HepG2 (cell line): ENCODE data around the gene BOD1. TPM values are rescaled to one million over a fixed set of nuclear protein-coding genes. Genes with fewer than 3 reads are reported as not detected.

Source experiments
- FOXM1 ChIP-seq: sonication (generic); formaldehyde crosslinking; IDR thresholded peaks from 2 replicates; pipeline ENCODE4 v1.5.0; 2020; ENCODE audit warnings: missing genetic modification reagents
- HIVEP1 ChIP-seq: sonication (generic); formaldehyde crosslinking; IDR thresholded peaks from 2 replicates; pipeline ENCODE4 v1.4.0; 2020; ENCODE audit warnings: mild to moderate bottlenecking, missing genetic modification reagents
- MBD4 ChIP-seq: IDR thresholded peaks from 2 replicates; pipeline ENCODE4 v1.6.1; 2012; ENCODE audit warnings: low read length, inconsistent platforms, borderline replicate concordance
- MTA3 ChIP-seq: sonication (generic); formaldehyde crosslinking; IDR thresholded peaks from 2 replicates; pipeline ENCODE4 v1.4.0; 2020; ENCODE audit warnings: missing genetic modification reagents
- NCOA1 ChIP-seq: sonication (generic); formaldehyde crosslinking; IDR thresholded peaks from 2 replicates; pipeline ENCODE4 v1.9.0; 2021; ENCODE audit warnings: missing genetic modification reagents
- PAF1 ChIP-seq: IDR thresholded peaks from 2 replicates; pipeline ENCODE4 v1.6.1; 2016; ENCODE audit warnings: missing genetic modification reagents, missing compliant biosample characterization
- PHF21A ChIP-seq: sonication (generic); formaldehyde crosslinking; IDR thresholded peaks from 2 replicates; pipeline ENCODE4 v1.5.0; 2020; ENCODE audit warnings: mild to moderate bottlenecking, missing genetic modification reagents
- PITX1 ChIP-seq: sonication (generic); formaldehyde crosslinking; IDR thresholded peaks from 2 replicates; pipeline ENCODE4 v1.5.1; 2020; ENCODE audit warnings: mild to moderate bottlenecking, missing genetic modification reagents
- SMARCC2 ChIP-seq: fragments of 450-650 bp; IDR thresholded peaks from 2 replicates; pipeline ENCODE4 v1.6.1; 2017; ENCODE audit warnings: antibody characterized with exemption, mild to moderate bottlenecking
- ZIK1 ChIP-seq: sonication (generic); formaldehyde crosslinking; IDR thresholded peaks from 2 replicates; pipeline ENCODE4 v1.5.0; 2020; ENCODE audit warnings: mild to moderate bottlenecking, low read depth, missing genetic modification reagents, borderline replicate concordance
- ZNF780A ChIP-seq: sonication (generic); formaldehyde crosslinking; IDR thresholded peaks from 2 replicates; pipeline ENCODE4 v1.8.0; 2022; ENCODE audit warnings: mild to moderate bottlenecking, missing genetic modification reagents, moderate library complexity
- polyA plus RNA-seq, 8 experiments: library from polyadenylated mRNA; depleted of rRNA in 3 of 8; stranded (reverse) in 7 of 8; unstranded in 1 of 8; fragments of >200 nt; fragmentation: Illumina TruSeq in 4 of 8; extraction: Trizol in 4 of 8; gene quantifications; 2 replicates each; pipeline versions ENCODE4 v1.2.1 to v1.2.3, GENCODE V29; 2011 to 2016; ENCODE audit warnings: low read depth in 4 of 8, missing spikeins in 1 of 8, mixed read lengths in 1 of 8; ENCODE audit not compliant: insufficient read depth in 1 of 8
- total RNA-seq, 5 experiments: library from RNA; depleted of rRNA; stranded (reverse); fragments of >200 nt; fragmentation: Illumina TruSeq; extraction: Trizol; gene quantifications; 2 replicates each; pipeline ENCODE4 v1.2.3, GENCODE V29; 2016; ENCODE audit warnings: low read depth in 1 of 5
- TF ChIP-seq, protein P1 (sequence below): sonication (generic); formaldehyde crosslinking; IDR thresholded peaks from 2 replicates; pipeline ENCODE4 v1.5.0; 2020; ENCODE audit warnings: mild to moderate bottlenecking, missing genetic modification reagents
- TF ChIP-seq, protein P2 (sequence below): sonication (generic); formaldehyde crosslinking; IDR thresholded peaks from 2 replicates; pipeline ENCODE4 v1.4.0; 2020; ENCODE audit warnings: missing genetic modification reagents, borderline replicate concordance
- TF ChIP-seq, protein P3 (sequence below): IDR thresholded peaks from 2 replicates; pipeline ENCODE4 v1.4.0; 2020; ENCODE audit warnings: mild to moderate bottlenecking, missing genetic modification reagents
- TF ChIP-seq, protein P4 (sequence below): sonication (generic); formaldehyde crosslinking; IDR thresholded peaks from 2 replicates; pipeline ENCODE4 v1.4.0; 2020; ENCODE audit warnings: mild to moderate bottlenecking, missing genetic modification reagents
- TF ChIP-seq, protein P5 (sequence below): sonication (generic); formaldehyde crosslinking; IDR thresholded peaks from 2 replicates; pipeline ENCODE4 v1.5.0; 2020; ENCODE audit warnings: missing genetic modification reagents, mild to moderate bottlenecking, borderline replicate concordance
- TF ChIP-seq, protein P6 (sequence below), 2 experiments: sonication (generic) in 1 of 2; formaldehyde crosslinking in 1 of 2; IDR thresholded peaks; 2 replicates each; pipeline versions ENCODE4 v1.4.0 to v1.6.1; 2018 to 2020; ENCODE audit warnings: missing genetic modification reagents in 2 of 2, borderline replicate concordance in 1 of 2, low read depth in 1 of 2, mild to moderate bottlenecking in 1 of 2, missing biosample characterization in 1 of 2

BOD1 gene
- total and polyA plus RNA-seq, 2 of the 13 experiments (the other 11 are each of a cell fraction or from before 2014, with no cell fraction given), result 81.5 to 103 TPM

DNA sequence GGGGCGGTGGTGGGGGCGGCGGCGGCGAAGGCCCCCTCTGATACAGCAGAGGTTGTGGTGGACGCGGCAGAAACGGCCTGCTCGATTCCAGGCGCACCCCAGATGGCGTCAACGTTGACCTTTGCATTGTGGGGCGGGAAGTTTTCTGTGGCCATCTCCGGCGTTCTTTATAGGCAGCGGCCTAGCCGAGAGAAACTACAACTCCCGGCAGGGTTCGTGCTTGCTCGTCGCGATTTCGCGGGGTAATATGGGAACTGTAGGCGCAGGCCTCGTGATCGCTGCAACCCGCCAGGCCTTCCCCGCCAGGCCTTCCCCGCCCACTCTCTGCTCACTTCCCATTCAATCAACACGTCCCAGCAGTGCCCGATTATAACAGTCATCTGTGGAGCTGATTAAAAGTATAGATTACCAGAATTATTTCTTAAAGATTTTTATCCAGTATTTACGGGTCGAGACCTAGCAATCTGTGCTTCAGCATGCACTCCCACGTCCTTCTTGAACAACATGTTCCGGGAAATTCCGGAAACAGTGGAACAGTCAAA lies at the start of gene BOD1 (continued):
- TF ChIP-seq, protein P1, sequence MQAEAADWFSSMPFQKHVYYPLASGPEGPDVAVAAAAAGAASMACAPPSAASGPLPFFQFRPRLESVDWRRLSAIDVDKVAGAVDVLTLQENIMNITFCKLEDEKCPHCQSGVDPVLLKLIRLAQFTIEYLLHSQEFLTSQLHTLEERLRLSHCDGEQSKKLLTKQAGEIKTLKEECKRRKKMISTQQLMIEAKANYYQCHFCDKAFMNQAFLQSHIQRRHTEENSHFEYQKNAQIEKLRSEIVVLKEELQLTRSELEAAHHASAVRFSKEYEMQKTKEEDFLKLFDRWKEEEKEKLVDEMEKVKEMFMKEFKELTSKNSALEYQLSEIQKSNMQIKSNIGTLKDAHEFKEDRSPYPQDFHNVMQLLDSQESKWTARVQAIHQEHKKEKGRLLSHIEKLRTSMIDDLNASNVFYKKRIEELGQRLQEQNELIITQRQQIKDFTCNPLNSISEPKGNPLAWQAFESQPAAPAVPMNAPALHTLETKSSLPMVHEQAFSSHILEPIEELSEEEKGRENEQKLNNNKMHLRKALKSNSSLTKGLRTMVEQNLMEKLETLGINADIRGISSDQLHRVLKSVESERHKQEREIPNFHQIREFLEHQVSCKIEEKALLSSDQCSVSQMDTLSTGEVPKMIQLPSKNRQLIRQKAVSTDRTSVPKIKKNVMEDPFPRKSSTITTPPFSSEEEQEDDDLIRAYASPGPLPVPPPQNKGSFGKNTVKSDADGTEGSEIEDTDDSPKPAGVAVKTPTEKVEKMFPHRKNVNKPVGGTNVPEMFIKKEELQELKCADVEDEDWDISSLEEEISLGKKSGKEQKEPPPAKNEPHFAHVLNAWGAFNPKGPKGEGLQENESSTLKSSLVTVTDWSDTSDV (CRISPR knock-in tag), result no peak
- TF ChIP-seq PHF21A, result 0 out of 2 replicates have a peak, but pooled peaks have one; percentile 25
- no peak for TF ChIP-seq PAF1
- TF ChIP-seq, protein P2, sequence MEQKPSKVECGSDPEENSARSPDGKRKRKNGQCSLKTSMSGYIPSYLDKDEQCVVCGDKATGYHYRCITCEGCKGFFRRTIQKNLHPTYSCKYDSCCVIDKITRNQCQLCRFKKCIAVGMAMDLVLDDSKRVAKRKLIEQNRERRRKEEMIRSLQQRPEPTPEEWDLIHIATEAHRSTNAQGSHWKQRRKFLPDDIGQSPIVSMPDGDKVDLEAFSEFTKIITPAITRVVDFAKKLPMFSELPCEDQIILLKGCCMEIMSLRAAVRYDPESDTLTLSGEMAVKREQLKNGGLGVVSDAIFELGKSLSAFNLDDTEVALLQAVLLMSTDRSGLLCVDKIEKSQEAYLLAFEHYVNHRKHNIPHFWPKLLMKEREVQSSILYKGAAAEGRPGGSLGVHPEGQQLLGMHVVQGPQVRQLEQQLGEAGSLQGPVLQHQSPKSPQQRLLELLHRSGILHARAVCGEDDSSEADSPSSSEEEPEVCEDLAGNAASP, result peak; percentile 46; the same call in 1 of the 2 replicates
- TF ChIP-seq FOXM1 (CRISPR knock-in tag), result no peak
- no peak for TF ChIP-seq NCOA1
- TF ChIP-seq SMARCC2, result no peak
- no peak for TF ChIP-seq ZNF780A (CRISPR knock-in tag)
- TF ChIP-seq, protein P3, sequence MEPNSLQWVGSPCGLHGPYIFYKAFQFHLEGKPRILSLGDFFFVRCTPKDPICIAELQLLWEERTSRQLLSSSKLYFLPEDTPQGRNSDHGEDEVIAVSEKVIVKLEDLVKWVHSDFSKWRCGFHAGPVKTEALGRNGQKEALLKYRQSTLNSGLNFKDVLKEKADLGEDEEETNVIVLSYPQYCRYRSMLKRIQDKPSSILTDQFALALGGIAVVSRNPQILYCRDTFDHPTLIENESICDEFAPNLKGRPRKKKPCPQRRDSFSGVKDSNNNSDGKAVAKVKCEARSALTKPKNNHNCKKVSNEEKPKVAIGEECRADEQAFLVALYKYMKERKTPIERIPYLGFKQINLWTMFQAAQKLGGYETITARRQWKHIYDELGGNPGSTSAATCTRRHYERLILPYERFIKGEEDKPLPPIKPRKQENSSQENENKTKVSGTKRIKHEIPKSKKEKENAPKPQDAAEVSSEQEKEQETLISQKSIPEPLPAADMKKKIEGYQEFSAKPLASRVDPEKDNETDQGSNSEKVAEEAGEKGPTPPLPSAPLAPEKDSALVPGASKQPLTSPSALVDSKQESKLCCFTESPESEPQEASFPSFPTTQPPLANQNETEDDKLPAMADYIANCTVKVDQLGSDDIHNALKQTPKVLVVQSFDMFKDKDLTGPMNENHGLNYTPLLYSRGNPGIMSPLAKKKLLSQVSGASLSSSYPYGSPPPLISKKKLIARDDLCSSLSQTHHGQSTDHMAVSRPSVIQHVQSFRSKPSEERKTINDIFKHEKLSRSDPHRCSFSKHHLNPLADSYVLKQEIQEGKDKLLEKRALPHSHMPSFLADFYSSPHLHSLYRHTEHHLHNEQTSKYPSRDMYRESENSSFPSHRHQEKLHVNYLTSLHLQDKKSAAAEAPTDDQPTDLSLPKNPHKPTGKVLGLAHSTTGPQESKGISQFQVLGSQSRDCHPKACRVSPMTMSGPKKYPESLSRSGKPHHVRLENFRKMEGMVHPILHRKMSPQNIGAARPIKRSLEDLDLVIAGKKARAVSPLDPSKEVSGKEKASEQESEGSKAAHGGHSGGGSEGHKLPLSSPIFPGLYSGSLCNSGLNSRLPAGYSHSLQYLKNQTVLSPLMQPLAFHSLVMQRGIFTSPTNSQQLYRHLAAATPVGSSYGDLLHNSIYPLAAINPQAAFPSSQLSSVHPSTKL (CRISPR knock-in tag), result no peak
- TF ChIP-seq, protein P4, sequence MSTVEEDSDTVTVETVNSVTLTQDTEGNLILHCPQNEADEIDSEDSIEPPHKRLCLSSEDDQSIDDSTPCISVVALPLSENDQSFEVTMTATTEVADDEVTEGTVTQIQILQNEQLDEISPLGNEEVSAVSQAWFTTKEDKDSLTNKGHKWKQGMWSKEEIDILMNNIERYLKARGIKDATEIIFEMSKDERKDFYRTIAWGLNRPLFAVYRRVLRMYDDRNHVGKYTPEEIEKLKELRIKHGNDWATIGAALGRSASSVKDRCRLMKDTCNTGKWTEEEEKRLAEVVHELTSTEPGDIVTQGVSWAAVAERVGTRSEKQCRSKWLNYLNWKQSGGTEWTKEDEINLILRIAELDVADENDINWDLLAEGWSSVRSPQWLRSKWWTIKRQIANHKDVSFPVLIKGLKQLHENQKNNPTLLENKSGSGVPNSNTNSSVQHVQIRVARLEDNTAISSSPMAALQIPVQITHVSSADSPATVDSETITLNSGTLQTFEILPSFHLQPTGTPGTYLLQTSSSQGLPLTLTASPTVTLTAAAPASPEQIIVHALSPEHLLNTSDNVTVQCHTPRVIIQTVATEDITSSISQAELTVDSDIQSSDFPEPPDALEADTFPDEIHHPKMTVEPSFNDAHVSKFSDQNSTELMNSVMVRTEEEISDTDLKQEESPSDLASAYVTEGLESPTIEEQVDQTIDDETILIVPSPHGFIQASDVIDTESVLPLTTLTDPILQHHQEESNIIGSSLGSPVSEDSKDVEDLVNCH, result no peak
- no peak for TF ChIP-seq MTA3 (CRISPR knock-in tag)
- TF ChIP-seq HIVEP1, result no peak
- TF ChIP-seq, protein P5, sequence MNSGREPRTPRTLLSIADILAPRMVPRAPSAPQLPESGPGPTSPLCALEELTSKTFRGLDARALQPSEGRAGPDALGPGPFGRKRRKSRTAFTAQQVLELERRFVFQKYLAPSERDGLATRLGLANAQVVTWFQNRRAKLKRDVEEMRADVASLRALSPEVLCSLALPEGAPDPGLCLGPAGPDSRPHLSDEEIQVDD (CRISPR knock-in tag), result no peak
- TF ChIP-seq, protein P6, sequence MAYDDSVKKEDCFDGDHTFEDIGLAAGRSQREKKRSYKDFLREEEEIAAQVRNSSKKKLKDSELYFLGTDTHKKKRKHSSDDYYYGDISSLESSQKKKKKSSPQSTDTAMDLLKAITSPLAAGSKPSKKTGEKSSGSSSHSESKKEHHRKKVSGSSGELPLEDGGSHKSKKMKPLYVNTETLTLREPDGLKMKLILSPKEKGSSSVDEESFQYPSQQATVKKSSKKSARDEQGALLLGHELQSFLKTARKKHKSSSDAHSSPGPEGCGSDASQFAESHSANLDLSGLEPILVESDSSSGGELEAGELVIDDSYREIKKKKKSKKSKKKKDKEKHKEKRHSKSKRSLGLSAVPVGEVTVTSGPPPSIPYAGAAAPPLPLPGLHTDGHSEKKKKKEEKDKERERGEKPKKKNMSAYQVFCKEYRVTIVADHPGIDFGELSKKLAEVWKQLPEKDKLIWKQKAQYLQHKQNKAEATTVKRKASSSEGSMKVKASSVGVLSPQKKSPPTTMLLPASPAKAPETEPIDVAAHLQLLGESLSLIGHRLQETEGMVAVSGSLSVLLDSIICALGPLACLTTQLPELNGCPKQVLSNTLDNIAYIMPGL (CRISPR knock-in tag; IDR thresholded peaks at IDR 0.05; ENCODE audit: borderline replicate concordance in 1 of 2, low read depth in 1 of 2), result peak; percentile 68 to 78; a peak in 2 of 4 replicates
- TF ChIP-seq PITX1 (CRISPR knock-in tag), result 0 out of 2 replicates have a peak, but pooled peaks have one; percentile 26
- no peak for TF ChIP-seq ZIK1 (CRISPR knock-in tag)
- no peak for TF ChIP-seq MBD4
